Mesenchymal stem cell (in vitro differentiated cells and primary cell): Measurements from ENCODE around the gene DCST2.

Experiments
- DNase-seq: peaks from one replicate; pipeline ENCODE4 v3.0.0-alpha.2; 2013
- H2AFZ ChIP-seq: one replicate; pipeline ENCODE4 v1.6.1; 2013; ENCODE audit warnings: low read depth, mild to moderate bottlenecking, control low read depth, inconsistent platforms, low read length, moderate library complexity
- H2AK5ac ChIP-seq: 2 replicates; pipeline ENCODE4 v1.6.1; 2013; ENCODE audit warnings: low read length, moderate library complexity, mild to moderate bottlenecking, inconsistent platforms; ENCODE audit not compliant: severe bottlenecking
- H2BK120ac ChIP-seq: one replicate; pipeline ENCODE4 v1.6.1; 2013; ENCODE audit warnings: low read depth, mild to moderate bottlenecking, inconsistent platforms, low read length, moderate library complexity
- H2BK12ac ChIP-seq, 2 experiments: one replicate each; pipeline ENCODE4 v1.6.1; 2013; ENCODE audit warnings: inconsistent platforms in 2 of 2, low read length in 2 of 2, mild to moderate bottlenecking in 2 of 2, moderate library complexity in 2 of 2, control low read depth in 1 of 2
- H2BK15ac ChIP-seq: one replicate; pipeline ENCODE4 v1.6.1; 2013; ENCODE audit warnings: mild to moderate bottlenecking, low read depth, inconsistent platforms; ENCODE audit not compliant: poor library complexity, severe bottlenecking
- H2BK5ac ChIP-seq: 2 replicates; pipeline ENCODE4 v1.6.1; 2013; ENCODE audit warnings: low read depth, mild to moderate bottlenecking, low read length, control low read depth, inconsistent platforms; ENCODE audit not compliant: poor library complexity, severe bottlenecking
- H3K14ac ChIP-seq, 2 experiments: one replicate each; pipeline ENCODE4 v1.6.1; 2013; ENCODE audit warnings: inconsistent platforms in 2 of 2, low read length in 2 of 2, control low read depth in 1 of 2, mild to moderate bottlenecking in 1 of 2, moderate library complexity in 1 of 2
- H3K18ac ChIP-seq, 2 experiments: one replicate each; pipeline ENCODE4 v1.6.1; 2013; ENCODE audit warnings: inconsistent platforms in 2 of 2, low read length in 2 of 2, control low read depth in 1 of 2, low read depth in 1 of 2, mild to moderate bottlenecking in 1 of 2
- H3K23ac ChIP-seq, 2 experiments: one replicate each; pipeline ENCODE4 v1.6.1; 2013; ENCODE audit warnings: inconsistent platforms in 2 of 2, low read length in 2 of 2, mild to moderate bottlenecking in 2 of 2, moderate library complexity in 2 of 2, control low read depth in 1 of 2
- H3K27ac ChIP-seq: 2 replicates; pipeline ENCODE4 v1.5.1; 2013; ENCODE audit warnings: mild to moderate bottlenecking, moderate library complexity, low read length, control low read depth, inconsistent platforms; ENCODE audit not compliant: poor library complexity, severe bottlenecking
- H3K27me3 ChIP-seq, 2 experiments: 2 replicates each; pipeline versions ENCODE4 v1.6.1 to v1.7.0; 2013; ENCODE audit warnings: low read length in 2 of 2, mild to moderate bottlenecking in 2 of 2, moderate library complexity in 2 of 2, control low read depth in 1 of 2, inconsistent platforms in 1 of 2; ENCODE audit not compliant: control insufficient read depth in 1 of 2, insufficient read depth in 1 of 2
- H3K36me3 ChIP-seq, 2 experiments: 2 replicates each; pipeline versions ENCODE4 v1.6.1 to v1.7.0; 2013; ENCODE audit warnings: low read length in 2 of 2, control low read depth in 1 of 2, inconsistent platforms in 1 of 2, low read depth in 1 of 2, mild to moderate bottlenecking in 1 of 2; ENCODE audit not compliant: insufficient read depth in 2 of 2, control insufficient read depth in 1 of 2
- H3K4ac ChIP-seq, 2 experiments: one replicate each; pipeline ENCODE4 v1.6.1; 2013; ENCODE audit warnings: inconsistent platforms in 2 of 2, low read length in 2 of 2, mild to moderate bottlenecking in 2 of 2, moderate library complexity in 2 of 2, control low read depth in 1 of 2, low read depth in 1 of 2
- H3K4me1 ChIP-seq: 2 replicates; pipeline ENCODE4 v1.6.1; 2013; ENCODE audit warnings: low read depth, low read length, control low read depth; ENCODE audit not compliant: control insufficient read depth, insufficient read depth
- H3K4me2 ChIP-seq: 2 replicates; pipeline ENCODE4 v1.6.1; 2013; ENCODE audit warnings: low read length, mild to moderate bottlenecking, inconsistent platforms; ENCODE audit not compliant: poor library complexity, severe bottlenecking
- H3K4me3 ChIP-seq, 2 experiments: 2 replicates each; pipeline versions ENCODE4 v1.5.1 to v1.7.0; 2013; ENCODE audit warnings: low read length in 2 of 2, mild to moderate bottlenecking in 2 of 2, control low read depth in 1 of 2, low read depth in 1 of 2; ENCODE audit not compliant: insufficient read depth in 1 of 2
- H3K79me1 ChIP-seq: replicated peaks from 2 replicates; pipeline ENCODE4 v1.6.1; 2013; ENCODE audit warnings: mild to moderate bottlenecking, control low read depth, low read length, inconsistent platforms; ENCODE audit not compliant: poor library complexity, severe bottlenecking
- H3K9ac ChIP-seq: 2 replicates; pipeline ENCODE4 v1.7.0; 2013; ENCODE audit warnings: mild to moderate bottlenecking, low read length, moderate library complexity
- H3K9me3 ChIP-seq: 2 replicates; pipeline ENCODE4 v1.7.0; 2013; ENCODE audit warnings: mild to moderate bottlenecking, low read length; ENCODE audit not compliant: control insufficient read depth
- H4K8ac ChIP-seq: one replicate; pipeline ENCODE4 v1.6.1; 2013; ENCODE audit warnings: inconsistent platforms, mild to moderate bottlenecking, low read length, moderate library complexity
- H4K91ac ChIP-seq: one replicate; pipeline ENCODE4 v1.6.1; 2013; ENCODE audit warnings: mild to moderate bottlenecking, low read length, inconsistent platforms
- WGBS: methylation state at CpG from one replicate; pipeline ENCODE4 v1.1.7; 2013; ENCODE audit warnings: mixed read lengths; 5-methylcytosine and 5-hydroxymethylcytosine counted together

Gene DCST2

DNA sequence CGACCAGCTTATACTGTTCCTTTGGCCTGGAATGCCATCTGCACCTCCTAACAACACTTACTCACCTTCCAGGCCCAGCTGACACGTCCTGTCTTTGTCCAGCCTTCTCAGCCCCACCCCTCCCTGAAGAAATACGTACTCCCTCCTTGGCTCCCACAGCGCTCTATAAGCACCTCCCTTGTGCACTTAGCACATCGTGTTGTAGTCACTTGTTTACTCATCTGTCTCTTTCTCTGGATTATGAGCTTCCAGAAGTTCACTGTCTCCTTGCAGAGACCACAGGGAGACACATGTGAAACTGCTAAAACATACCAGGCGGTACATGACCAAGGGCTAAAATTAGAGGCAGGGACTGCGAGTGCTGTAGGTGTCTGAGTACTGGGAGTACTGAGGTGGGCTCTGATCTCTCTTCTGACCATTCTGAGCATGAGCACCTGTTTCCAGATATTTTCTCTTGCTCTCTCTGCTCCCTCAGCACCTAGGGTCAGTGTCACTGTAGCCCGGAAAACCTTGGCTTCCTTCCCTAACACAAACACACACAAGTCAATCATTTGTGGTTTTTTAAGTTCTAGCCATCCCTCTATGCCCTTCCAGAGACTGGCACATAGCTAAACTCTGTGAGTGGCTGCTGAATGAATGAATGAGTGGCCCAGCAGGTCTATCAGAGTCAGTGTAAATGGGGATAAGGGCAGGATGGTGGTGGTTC is 5.2 kb upstream of the DCST2 start:
- Histone ChIP-seq H3K4me2 (no peak overlapping the region), H2AFZ (no peak overlapping the region), H2BK12ac (no peak overlapping the region), H3K23ac (no peak overlapping the region), H2AK5ac (no peak overlapping the region), H3K27me3 (peaks cover 0 to 27% of the 10 kb centered on the region in 2 experiments), H2BK5ac (peak overlapping the region; percentile 8), H4K8ac (no peak overlapping the region), H3K9me3 (no peaks in the 10 kb centered on the region), H3K14ac (no peak overlapping the region), H3K79me1 (no peaks in the 10 kb centered on the region), H3K36me3 (no peaks in the 10 kb centered on the region), H3K9ac (no peak overlapping the region), H4K91ac (no peak overlapping the region), H2BK15ac (no peak overlapping the region), H2BK120ac (no peak overlapping the region), H3K4me1 (peaks cover 2% of the 10 kb centered on the region), H3K18ac (no peak overlapping the region), H3K4me3 (no peak overlapping the region), H3K4ac (no peak overlapping the region), H3K27ac (no peak overlapping the region)
- 55% methylated on average over 8 of the region's 8 CpGs for WGBS
- peak; percentile 63 for DNase-seq

DNA sequence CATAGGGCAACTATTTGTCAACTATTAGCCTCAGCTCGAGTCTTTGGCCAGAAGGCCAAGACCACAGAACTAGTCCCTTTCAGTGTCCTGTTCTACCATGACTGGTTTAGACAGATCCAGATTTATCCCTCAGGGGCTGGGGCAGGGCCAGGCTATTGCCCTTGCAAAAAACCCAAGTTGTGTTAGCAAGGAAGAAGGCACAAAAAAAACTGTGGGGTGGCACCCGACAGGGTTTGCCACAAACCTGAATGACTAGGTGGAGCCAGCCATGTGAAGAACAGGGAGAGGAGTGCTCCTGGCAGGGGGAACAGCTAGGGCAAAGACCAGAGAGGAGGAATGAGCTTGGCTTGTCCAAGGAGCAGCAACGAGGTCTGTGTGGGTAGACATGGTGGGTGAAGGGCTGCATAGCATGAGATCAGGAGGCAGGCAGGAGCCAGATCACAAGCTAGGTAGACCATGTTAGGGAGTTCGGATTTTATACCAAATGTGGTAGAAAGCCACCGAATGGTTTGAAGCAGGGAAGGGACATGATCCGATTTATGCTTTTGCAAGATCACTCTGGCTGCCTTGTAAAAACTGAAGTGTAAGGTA is 4.4 kb upstream of the DCST2 start:
- no peak overlapping the region for H3K14ac ChIP-seq
- 93% methylated on average over 6 of the region's 6 CpGs for WGBS
- no peak overlapping the region for H4K91ac ChIP-seq
- no peak overlapping the region for H2BK120ac ChIP-seq
- H3K79me1 ChIP-seq = no peaks in the 10 kb centered on the region
- no peak overlapping the region for H3K23ac ChIP-seq
- H3K27ac ChIP-seq = no peak overlapping the region
- H2BK5ac ChIP-seq = no peak overlapping the region
- no peak overlapping the region for H2BK15ac ChIP-seq
- no peak overlapping the region for H4K8ac ChIP-seq
- H3K4ac ChIP-seq = no peak overlapping the region
- H2AK5ac ChIP-seq = no peak overlapping the region
- no peaks in the 10 kb centered on the region for H3K9me3 ChIP-seq
- H2BK12ac ChIP-seq = no peak overlapping the region
- no peak overlapping the region for H3K4me3 ChIP-seq
- H3K4me2 ChIP-seq = no peak overlapping the region
- H3K9ac ChIP-seq = no peak overlapping the region
- no peak overlapping the region for H3K18ac ChIP-seq
- H2AFZ ChIP-seq = no peak overlapping the region
- H3K4me1 ChIP-seq = no peaks in the 10 kb centered on the region
- H3K27me3 ChIP-seq = peaks cover 0 to 28% of the 10 kb centered on the region in 2 experiments
- H3K36me3 ChIP-seq = no peaks in the 10 kb centered on the region
- no peak for DNase-seq

DNA sequence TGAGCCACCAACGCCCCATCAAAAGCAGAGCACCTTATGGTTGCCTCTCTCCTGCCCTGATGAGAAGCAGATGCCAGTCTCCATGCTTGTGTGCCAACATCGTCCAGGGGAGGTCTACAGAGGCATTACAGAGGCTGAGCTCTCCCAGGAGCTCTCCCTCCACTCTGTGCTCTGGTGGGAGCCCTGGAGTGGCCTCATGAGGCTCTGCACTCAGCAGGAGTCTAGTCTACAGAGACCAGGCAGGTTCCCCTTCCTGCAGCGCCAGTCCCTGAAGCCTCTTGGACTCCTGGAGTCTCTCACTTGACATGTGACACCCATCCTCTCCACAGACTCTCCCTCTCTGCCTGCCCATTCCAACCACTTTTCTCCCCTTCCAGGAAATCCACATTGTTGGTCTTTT is 3.5 kb upstream of the DCST2 start:
- Histone ChIP-seq H2AK5ac (no peak overlapping the region), H3K27me3 (peaks cover 0 to 27% of the 10 kb centered on the region in 2 experiments), H3K4ac (no peak overlapping the region), H3K9me3 (no peaks in the 10 kb centered on the region), H3K79me1 (no peaks in the 10 kb centered on the region), H2AFZ (no peak overlapping the region), H4K91ac (no peak overlapping the region), H3K14ac (no peak overlapping the region), H2BK12ac (no peak overlapping the region), H3K4me2 (no peak overlapping the region), H3K4me1 (no peaks in the 10 kb centered on the region), H2BK120ac (no peak overlapping the region), H4K8ac (no peak overlapping the region), H2BK15ac (no peak overlapping the region), H3K27ac (no peak overlapping the region), H3K18ac (no peak overlapping the region), H2BK5ac (no peak overlapping the region), H3K4me3 (no peak overlapping the region), H3K9ac (no peak overlapping the region), H3K23ac (no peak overlapping the region), H3K36me3 (no peaks in the 10 kb centered on the region)
- no peak for DNase-seq
- 78% methylated on average over 3 of the region's 3 CpGs for WGBS

DNA sequence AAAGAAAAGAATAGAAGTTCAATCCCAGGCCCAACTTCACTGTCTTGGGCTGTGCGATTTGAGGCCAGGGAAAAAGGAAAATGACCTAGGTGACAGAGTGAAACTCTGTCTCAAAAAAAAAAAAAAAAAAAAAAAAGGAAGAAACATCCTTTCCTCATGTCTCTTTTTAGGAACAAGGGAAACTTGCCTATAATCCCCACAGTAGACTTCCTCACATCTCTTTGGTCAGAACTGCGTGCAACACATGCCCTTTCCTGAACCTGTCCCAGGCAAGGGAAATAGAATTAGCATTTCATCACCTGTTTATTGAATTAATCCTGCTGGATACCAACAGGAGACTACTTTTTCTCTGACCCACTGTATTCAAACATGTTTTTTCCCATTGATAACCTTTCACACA is 2.4 kb upstream of the DCST2 start:
- Histone ChIP-seq H2BK15ac (no peak overlapping the region), H2BK12ac (no peak overlapping the region), H3K4me2 (no peak overlapping the region), H3K9me3 (no peaks in the 10 kb centered on the region), H2AFZ (no peak overlapping the region), H3K23ac (no peak overlapping the region), H3K14ac (no peak overlapping the region), H3K4ac (no peak overlapping the region), H2BK5ac (no peak overlapping the region), H3K27me3 (peaks cover 0 to 21% of the 10 kb centered on the region in 2 experiments), H4K8ac (no peak overlapping the region), H3K4me3 (no peak overlapping the region), H3K9ac (no peak overlapping the region), H2BK120ac (no peak overlapping the region), H3K36me3 (no peaks in the 10 kb centered on the region), H3K27ac (no peak overlapping the region), H3K4me1 (no peaks in the 10 kb centered on the region), H4K91ac (no peak overlapping the region), H2AK5ac (no peak overlapping the region), H3K79me1 (no peaks in the 10 kb centered on the region), H3K18ac (no peak overlapping the region)
- no peak for DNase-seq
- 100% methylated on average over 2 of the region's 2 CpGs for WGBS
